Ammon's horn (tissue), 1 donor: ENCODE data around the gene OR6N1.
A peak's percentile ranks its signal among the peaks of the same experiment; 100 is the strongest.

ENCODE experiments used
- DNase-seq: peaks from one replicate; pipeline ENCODE4 v3.0.0-alpha.2; 2016; ENCODE audit warnings: low spot score

The OR6N1 gene

DNA sequence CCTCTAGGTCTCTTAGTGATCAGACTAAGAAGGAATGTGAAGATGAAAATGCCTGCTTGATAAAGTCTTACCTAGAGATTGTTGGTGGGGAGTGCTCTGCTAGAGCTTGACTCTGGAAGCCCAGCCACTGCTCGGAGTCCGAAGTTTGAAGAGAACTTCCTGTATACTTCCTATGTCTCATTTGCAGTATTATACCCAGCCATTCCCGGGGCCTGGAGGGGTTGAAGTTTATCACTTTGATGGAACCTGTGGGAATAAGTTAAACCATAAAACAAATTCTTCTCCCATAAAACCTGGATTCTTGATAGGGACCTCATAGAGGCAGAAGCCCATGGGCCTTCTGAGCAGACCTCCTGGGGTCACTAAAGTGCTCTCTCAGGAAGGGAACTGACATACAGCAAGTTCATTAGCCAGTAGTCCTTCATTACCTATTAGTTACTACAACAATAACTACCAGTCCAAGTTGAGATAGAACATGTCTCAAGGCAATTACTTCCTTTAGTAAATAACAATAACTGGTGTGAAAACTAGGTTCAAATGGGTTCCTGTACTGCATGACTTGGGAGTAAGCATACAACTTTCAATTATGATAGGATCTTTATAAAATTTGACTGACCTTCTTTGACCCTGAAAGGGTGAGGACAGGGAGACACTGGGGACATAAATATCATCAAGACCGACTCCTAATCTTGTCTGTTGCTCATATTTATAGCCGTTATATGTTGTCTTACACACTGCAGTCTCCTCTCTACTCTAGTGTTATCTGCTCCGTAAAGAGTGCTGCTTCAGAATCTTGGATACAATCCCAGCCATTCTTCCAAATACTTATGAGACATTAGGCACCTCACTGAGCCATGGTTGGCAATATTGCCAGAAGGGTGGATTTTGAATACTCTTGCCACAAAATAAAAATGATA, at the start of gene OR6N1:
TSS of gene OR6N1 (minus strand) at position 246 of the 917 bp plus-strand sequence. CDS start 5,513 bp downstream, outside the sequence.
- no peak for DNase-seq

- no peak for DNase-seq
These were observed 49.7 kb upstream of the OR6N1 start for GRCh38 chr1:158821723-158822122.

GRCh38 chr1:158819461-158820443, 47.8 kb upstream of the OR6N1 start:
- no peak for DNase-seq

- peak; percentile 69 for DNase-seq
These were observed 47.0 kb upstream of the OR6N1 start for GRCh38 chr1:158818975-158819431.

DNA sequence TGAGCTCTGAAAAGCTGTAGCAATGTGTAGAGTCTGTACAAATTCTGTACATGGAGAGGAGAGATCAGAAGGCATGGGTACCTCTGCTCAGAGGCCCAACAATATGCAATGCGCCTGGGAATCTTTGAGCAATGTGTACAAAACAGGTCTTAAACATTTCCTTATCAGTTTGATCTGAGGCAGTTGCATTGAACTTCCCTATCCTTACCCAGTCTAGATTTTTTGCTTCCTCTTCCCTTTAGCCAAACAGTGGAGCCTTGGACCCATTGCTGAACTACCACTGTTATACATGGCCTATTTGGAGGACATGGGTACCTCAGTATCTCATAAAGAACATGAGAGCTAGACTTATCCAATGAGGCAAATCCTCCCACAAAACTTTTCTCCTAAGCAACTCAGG, 46.6 kb upstream of the OR6N1 start:
- DNase-seq = no peak

- DNase-seq = no peak
These were observed 43.0 kb upstream of the OR6N1 start for GRCh38 chr1:158814970-158815369.

GRCh38 chr1:158813164-158813563, 41.2 kb upstream of the OR6N1 start:
- DNase-seq = no peak

DNA sequence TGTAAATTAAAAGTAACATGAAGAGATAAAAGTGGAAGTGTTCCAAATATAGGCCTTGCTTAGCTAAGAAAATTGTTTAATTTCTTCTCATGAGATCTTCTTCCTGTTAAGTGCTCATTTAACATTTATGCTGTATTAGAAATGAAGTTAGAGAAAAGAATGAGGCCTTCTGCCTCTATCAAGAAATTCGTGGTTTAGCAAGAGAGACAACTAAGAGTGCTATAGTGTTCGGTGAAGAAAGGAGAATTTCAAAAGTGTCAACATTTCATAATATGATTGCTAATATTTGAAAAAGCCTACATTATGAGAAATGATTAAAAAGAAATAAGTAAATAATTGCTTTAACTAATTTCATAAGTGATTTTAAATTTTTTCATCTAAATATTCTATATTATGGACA, 40.3 kb upstream of the OR6N1 start:
- DNase-seq = no peak

DNA sequence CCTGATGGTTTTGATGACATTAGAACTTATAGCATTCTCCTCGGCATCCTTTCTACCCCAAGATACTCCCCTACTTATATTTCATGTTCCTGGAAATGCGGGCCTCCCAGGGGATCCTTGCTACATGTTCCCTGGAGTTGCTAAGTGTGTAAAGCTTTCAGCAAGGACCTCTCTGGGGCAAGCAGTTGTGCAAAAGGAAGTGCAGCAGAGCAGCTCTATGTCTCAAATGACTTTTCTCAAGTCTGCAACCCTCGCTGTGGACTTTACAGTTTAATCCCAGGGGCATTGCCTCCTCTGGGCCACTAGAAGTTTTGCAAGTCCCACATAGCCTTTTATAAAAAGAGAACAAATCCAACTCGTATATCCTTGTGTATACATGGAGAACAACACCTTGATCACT, 38.3 kb upstream of the OR6N1 start:
- peak; percentile 35 for DNase-seq

- DNase-seq = peak; percentile 41
These were observed 37.9 kb upstream of the OR6N1 start for GRCh38 chr1:158809862-158810261.

DNA sequence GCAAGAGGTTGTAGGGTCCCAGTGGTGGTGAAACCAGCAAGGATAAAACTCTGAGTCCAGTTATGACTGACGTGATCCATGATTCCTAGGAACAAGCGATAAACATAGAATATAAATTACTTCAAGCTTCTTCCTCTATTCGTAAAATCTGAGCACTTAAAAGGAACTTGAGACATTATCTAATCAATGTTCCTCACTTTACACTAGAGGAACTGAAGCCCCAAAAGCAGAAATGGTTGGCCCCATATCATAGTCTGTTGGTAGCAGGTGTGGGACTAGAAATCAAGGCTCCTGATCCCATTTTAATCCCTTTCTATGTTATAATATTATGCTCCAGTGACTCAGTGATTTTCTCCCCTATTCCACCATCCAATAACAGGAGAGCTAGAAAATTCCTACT, 37.3 kb upstream of the OR6N1 start:
- no peak for DNase-seq

- no peak for DNase-seq
These were observed 35.0 kb upstream of the OR6N1 start for GRCh38 chr1:158806916-158807536.

- no peak for DNase-seq
These were observed 31.7 kb upstream of the OR6N1 start for GRCh38 chr1:158803678-158804077.

GRCh38 chr1:158801396-158801795, 29.4 kb upstream of the OR6N1 start:
- no peak for DNase-seq

DNA sequence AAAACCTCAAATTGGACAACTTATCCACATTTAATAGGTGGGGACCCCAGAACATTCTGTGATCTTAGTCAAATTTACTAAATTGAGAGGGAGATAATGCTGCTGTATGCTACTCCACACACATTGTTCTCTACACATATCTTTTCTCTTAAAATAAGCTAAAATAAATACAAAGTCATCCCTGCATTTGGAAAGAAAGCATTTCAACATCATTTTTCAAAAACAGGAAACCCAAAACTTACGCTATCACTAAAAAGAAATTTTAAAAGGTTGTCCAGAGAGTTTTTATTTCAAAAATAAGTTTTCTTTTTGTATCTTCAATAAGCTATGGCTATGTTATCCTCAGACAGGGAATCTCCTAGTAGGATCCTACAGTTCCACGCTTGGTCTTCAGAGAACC, 28.5 kb upstream of the OR6N1 start:
- no peak for DNase-seq

- DNase-seq = no peak
These were observed 27.7 kb upstream of the OR6N1 start for GRCh38 chr1:158799689-158800088.

DNA sequence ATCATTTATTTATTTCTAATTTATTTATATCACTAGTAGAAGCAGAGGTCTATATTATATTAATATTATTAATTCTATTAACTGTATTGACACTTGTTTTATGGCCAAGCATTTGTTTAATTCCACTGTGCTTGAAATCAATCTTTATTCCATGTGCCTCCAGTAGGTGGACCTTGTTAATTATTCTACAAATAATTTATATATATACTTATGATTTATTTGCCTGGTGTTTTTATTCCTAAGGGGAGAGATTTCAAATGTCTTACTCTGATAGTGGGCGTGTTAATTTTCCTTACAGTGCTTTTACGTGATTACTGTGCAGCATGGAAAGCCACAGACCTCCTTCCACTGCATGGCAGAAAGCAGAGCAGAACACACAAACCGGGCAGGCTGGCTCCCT, 26.5 kb upstream of the OR6N1 start:
- DNase-seq = no peak

DNA sequence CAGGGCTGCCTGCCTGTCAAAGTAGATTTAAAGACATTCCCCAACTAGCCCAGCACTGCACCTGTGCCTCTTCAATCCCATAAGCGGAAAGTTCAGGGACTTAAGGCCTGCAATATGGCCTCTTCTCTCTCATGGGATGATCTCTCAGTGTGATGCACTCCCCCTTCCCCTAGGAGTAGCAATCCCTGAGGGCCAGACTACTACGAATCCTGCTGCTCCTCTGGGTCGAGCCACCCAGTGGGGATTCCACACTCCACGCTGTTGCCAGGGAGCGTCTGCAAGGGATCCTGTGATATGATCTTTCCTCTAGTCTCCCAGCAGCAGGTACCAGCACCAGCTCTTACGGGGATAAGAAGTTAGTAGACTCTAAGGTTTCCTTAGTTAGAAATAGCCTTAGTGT, 22.3 kb upstream of the OR6N1 start:
- no peak for DNase-seq

GRCh38 chr1:158793604-158794003, 21.6 kb upstream of the OR6N1 start:
- no peak for DNase-seq

DNA sequence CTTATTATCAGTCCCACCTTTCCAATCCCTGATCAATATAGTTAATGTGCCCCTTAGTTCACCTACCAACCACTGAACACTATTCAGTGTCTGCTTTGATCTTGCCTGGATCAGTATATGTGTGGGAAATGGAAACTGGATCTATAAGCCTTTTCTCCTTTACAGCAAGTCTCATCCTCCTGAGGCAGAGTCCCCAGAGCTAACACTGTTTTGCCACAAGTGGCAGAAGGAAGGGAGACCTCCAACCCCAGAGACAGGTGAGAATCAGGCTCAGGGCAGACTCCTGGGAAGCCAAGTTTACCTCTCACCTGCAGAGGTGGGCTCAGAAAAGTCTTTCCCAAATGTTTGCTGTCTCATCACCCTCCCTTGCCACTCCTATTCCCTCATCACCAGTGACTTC, 9.1 kb upstream of the OR6N1 start, which contains the start of gene OR6N2:
TSS of gene OR6N2 (minus strand) at position 101 of the 400 bp plus-strand sequence. CDS start 3,569 bp downstream, outside the sequence.
- DNase-seq = no peak

GRCh38 chr1:158754420-158754819, 17.6 kb downstream of the OR6N1 start, which contains the start of gene OR6K6:
OR6K6 (plus strand) TSS chr1:158754720; CDS start chr1:158754888, 168 bp downstream.
- DNase-seq = no peak
